Psoas muscle (tissue), 8 donors: ENCODE data around the gene LEF1. TPM values are rescaled to one million over a fixed set of nuclear protein-coding genes. Genes with fewer than 3 reads are reported as not detected.

Source experiments
- ATAC-seq, 4 donors: fragments of 200-7000 bp; cut with Tn5 transposase; one replicate each; pipeline ENCODE4 v1.9.1; 2020; ENCODE audit warnings: moderate library complexity in 3 of 4, mild to moderate bottlenecking in 2 of 4
- DNase-seq, 2 donors: peaks; one replicate each; pipeline ENCODE4 v3.0.0-alpha.2; 2020
- H3K27ac ChIP-seq: fragments of 200-600 bp; one replicate; pipeline ENCODE4 v1.8.0; 2022
- H3K27me3 ChIP-seq, 3 donors: fragments of 200-600 bp in 1 of 3; one replicate each; pipeline versions ENCODE4 v1.6.1 to v1.8.0; 2013 to 2022; ENCODE audit warnings: low read length in 2 of 3, mild to moderate bottlenecking in 2 of 3, moderate library complexity in 1 of 3; ENCODE audit not compliant: insufficient read depth in 3 of 3
- H3K36me3 ChIP-seq, 2 donors: fragments of 200-600 bp in 1 of 2; one replicate each; pipeline versions ENCODE4 v1.6.1 to v1.8.0; 2013 to 2022; ENCODE audit warnings: low read depth in 1 of 2, mild to moderate bottlenecking in 1 of 2, moderate library complexity in 1 of 2; ENCODE audit not compliant: insufficient read depth in 1 of 2
- H3K4me1 ChIP-seq: fragments of 200-600 bp; one replicate; pipeline ENCODE4 v1.8.0; 2022
- H3K4me3 ChIP-seq: fragments of 200-600 bp; one replicate; pipeline ENCODE4 v1.8.0; 2022; ENCODE audit warnings: mild to moderate bottlenecking
- H3K9me3 ChIP-seq: fragments of 200-600 bp; one replicate; pipeline ENCODE4 v1.8.0; 2022
- WGBS, 3 donors: extraction: QIAGEN DNeasy Blood & Tissue Kit; methylation state at CpG; one replicate each; pipeline versions ENCODE4 v1.1.6 to v1.1.7; 2013; 5-methylcytosine and 5-hydroxymethylcytosine counted together
- intact Hi-C, 2 donors: fragments of 100-400 bp; cut with DNase I; formaldehyde crosslinking; loops; one replicate each; pipeline versions ENCODE4 v1.11.0 to v1.14.2; 2022
- polyA plus RNA-seq, 3 donors: library from polyadenylated mRNA; stranded (reverse); fragments of 200-250 nt; gene quantifications; one replicate each; pipeline ENCODE4 v1.2.3, GENCODE V29; 2013
- total RNA-seq, 4 donors: library from RNA; stranded (reverse); fragmentation: NEBNext Ultra II Directional in 2 of 4; extraction: Animal tissue kit (Norgen Biotek cat#: 25700) in 2 of 4; gene quantifications; one replicate each; pipeline versions ENCODE4 v1.2.1 to v1.2.4, GENCODE V29; 2021 to 2023
- TF ChIP-seq, protein P1 (sequence below): fragments of 200-600 bp; IDR thresholded peaks from one replicate; pipeline ENCODE4 v1.8.0; 2022; ENCODE audit warnings: antibody characterized with exemption
- donor health status: healthy with polysubstance abuse.
- donor health status: DM: no; HTN: no; CAD: no; lungs with moderate emphysema.
- donor health status: Bipolar disorder and iron deficiency.
- donor health status: healthy.
- donor health status: DM: yes; HTN: yes; CAD: no.
- donor health status: DM: no; HTN: no; CAD: no.
- donor health status: DM: no; HTN: no; CAD: no.
- donor health status: DM: yes; HTN: yes; CAD: no.

LEF1 gene
- total and polyA plus RNA-seq, 7 donors: 0.10 to 0.44 (median 0.29) TPM

GRCh38 chr4:108048157-108048556, 120.6 kb downstream of the LEF1 start:
- peaks cover 7% of the 10 kb centered on the region for H3K4me1 ChIP-seq
- no peak overlapping the region for H3K4me3 ChIP-seq
- ATAC-seq: no peak

GRCh38 chr4:108047199-108047598, 121.5 kb downstream of the LEF1 start:
- DNase-seq (no peak), ATAC-seq (no peak)
- Histone ChIP-seq H3K4me3 (no peak overlapping the region), H3K27ac (no peak overlapping the region), H3K27me3 (no peaks in the 10 kb centered on the region), H3K36me3 (no peaks in the 10 kb centered on the region), H3K4me1 (peaks cover 7% of the 10 kb centered on the region), H3K9me3 (no peaks in the 10 kb centered on the region)
- 49 to 86% (median 75%) methylated on average over 2 of the region's 2 CpGs for WGBS, 3 donors
- intact Hi-C loops: no loop called here
- TF ChIP-seq, protein P1, sequence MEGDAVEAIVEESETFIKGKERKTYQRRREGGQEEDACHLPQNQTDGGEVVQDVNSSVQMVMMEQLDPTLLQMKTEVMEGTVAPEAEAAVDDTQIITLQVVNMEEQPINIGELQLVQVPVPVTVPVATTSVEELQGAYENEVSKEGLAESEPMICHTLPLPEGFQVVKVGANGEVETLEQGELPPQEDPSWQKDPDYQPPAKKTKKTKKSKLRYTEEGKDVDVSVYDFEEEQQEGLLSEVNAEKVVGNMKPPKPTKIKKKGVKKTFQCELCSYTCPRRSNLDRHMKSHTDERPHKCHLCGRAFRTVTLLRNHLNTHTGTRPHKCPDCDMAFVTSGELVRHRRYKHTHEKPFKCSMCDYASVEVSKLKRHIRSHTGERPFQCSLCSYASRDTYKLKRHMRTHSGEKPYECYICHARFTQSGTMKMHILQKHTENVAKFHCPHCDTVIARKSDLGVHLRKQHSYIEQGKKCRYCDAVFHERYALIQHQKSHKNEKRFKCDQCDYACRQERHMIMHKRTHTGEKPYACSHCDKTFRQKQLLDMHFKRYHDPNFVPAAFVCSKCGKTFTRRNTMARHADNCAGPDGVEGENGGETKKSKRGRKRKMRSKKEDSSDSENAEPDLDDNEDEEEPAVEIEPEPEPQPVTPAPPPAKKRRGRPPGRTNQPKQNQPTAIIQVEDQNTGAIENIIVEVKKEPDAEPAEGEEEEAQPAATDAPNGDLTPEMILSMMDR: no peak

More at GRCh38 chr4:108048157-108048556, 120.6 kb downstream of the LEF1 start:
- intact Hi-C loops: no loop called here
- DNase-seq: no peak
- Histone ChIP-seq H3K27me3 (no peaks in the 10 kb centered on the region), H3K36me3 (no peaks in the 10 kb centered on the region), H3K9me3 (no peaks in the 10 kb centered on the region), H3K27ac (no peak overlapping the region)
- TF ChIP-seq, protein P1: no peak
- 43 to 62% (median 52%) methylated on average over 6 of the region's 6 CpGs for WGBS, 3 donors

DNA sequence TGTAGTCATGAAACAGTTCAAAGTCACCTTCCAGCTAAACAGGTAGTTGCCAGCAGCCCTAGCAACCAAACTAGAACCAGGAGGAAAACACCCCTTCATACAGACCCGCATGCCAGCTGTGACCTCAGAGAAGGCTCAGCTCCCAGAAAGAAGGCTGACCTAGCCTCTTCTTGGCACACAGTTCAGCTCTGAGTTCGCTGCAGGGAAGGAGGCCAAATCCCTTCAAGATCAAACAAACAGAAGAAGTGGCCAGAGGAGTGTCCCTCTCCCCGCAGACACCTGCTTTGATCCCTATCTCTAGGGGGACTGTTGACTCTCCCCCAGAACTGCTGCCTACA, 123.1 kb downstream of the LEF1 start:
- Histone ChIP-seq H3K36me3 (no peaks in the 10 kb centered on the region), H3K4me1 (peaks cover 7% of the 10 kb centered on the region), H3K4me3 (no peak overlapping the region), H3K27ac (no peak overlapping the region), H3K9me3 (no peaks in the 10 kb centered on the region), H3K27me3 (no peaks in the 10 kb centered on the region)
- peak; percentile 54 to 78 (median 70) for ATAC-seq
- WGBS, 3 donors: 13 to 24% (median 15%) methylated on average over 3 of the region's 3 CpGs
- intact Hi-C loops: no loop called here
- TF ChIP-seq, protein P1: no peak
- DNase-seq: peak; percentile 34 to 59

DNA sequence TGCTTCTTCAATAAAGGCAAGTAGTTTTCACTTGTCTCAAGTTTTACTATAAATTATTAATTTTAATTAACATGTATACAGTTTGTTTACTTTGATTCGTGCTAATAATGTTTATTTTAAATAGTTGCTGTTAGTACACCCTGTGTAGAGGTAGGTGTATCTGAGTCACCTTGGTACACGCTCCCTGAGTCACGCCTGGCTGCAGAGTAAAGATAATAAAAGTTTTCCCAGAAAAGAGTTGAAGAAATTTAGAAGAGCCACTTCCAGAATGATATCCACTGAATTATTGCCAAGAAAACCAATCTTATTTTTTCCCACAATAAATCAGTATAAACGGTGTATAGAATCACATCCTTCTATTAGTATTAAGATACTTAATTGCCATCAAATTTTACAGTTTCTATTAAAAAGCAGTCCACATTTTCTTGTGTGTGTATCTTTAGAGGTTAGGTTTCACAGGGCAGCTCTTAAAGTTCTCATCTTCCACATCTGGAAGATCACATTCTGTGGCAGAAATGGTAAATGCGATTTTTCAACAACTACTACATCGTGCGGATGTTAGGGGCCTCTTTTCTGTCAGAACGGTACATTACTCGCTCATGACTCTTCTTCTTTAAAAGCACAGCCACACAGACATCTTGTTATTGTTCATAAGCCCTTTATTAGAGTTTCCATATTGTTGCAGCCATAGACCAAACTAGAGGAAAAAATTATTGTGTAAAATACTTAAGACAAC, 123.6 kb downstream of the LEF1 start:
- ATAC-seq (peak in 1 of 4 donors; percentile 39), DNase-seq (no peak)
- Histone ChIP-seq H3K27me3 (no peaks in the 10 kb centered on the region), H3K36me3 (no peaks in the 10 kb centered on the region), H3K9me3 (no peaks in the 10 kb centered on the region), H3K4me3 (no peak overlapping the region), H3K4me1 (peaks cover 7% of the 10 kb centered on the region), H3K27ac (no peak overlapping the region)
- TF ChIP-seq, protein P1: no peak
- WGBS, 3 donors: 62 to 69% (median 65%) methylated on average over 9 of the region's 9 CpGs
- intact Hi-C loops: no loop called here

DNA sequence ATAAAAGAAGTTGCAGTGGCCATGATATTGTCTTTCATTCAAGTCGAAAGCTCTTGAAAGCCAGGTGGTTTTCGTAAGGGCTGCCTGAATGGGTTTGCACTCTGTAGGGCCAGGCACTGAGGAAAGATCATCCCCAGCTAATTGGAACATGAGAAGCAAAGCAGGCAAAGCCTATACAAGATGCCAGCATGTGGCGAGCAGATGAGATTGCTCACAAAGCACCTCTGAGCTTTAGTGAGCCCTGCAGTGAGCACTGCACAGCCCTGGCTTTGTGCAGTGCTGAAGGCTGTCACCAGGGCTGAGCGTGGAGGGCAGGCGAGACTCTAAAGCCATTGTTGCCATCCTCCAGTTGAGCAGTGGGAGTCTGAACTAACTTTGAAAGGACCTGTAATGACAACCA, 125.2 kb downstream of the LEF1 start:
- H3K36me3 ChIP-seq: peaks cover 0 to 2% of the 10 kb centered on the region in 2 donors
- ATAC-seq (peak in 2 of 4 donors; percentile 36 to 42), DNase-seq (no peak)
- TF ChIP-seq, protein P1: no peak
- intact Hi-C loops: no loop called here
- H3K4me1 ChIP-seq: peaks cover 7% of the 10 kb centered on the region
- H3K27me3 ChIP-seq: no peaks in the 10 kb centered on the region
- WGBS, 3 donors: 49 to 67% (median 56%) methylated on average over 5 of the region's 5 CpGs
- no peak overlapping the region for H3K27ac ChIP-seq
- H3K9me3 ChIP-seq: no peaks in the 10 kb centered on the region
- no peak overlapping the region for H3K4me3 ChIP-seq
